OCI-LY7 (cell line): Measurements from ENCODE around the gene CDKN2B-AS1.

Source experiments
- CTCF ChIP-seq: fragments of 200-600 bp; sonication (generic); conservative IDR thresholded peaks from 2 replicates; pipeline ENCODE4 v1.5.1; 2014; ENCODE audit warnings: mild to moderate bottlenecking, antibody characterized with exemption, low read length, moderate library complexity, mixed read lengths
- EZH2phosphoT487 ChIP-seq: fragments of 200-600 bp; sonication (generic); IDR thresholded peaks from 2 replicates; pipeline ENCODE4 v1.6.1; 2018; ENCODE audit warnings: low read depth, borderline replicate concordance, mild to moderate bottlenecking, mixed run types, antibody characterized with exemption, low read length, moderate library complexity, mixed read lengths

GRCh38 chr9:21996858-21997257 lies 2.3 kb downstream of the CDKN2B-AS1 start:
- TF ChIP-seq CTCF = no peak
- no peak for TF ChIP-seq EZH2phosphoT487
